ENCODE data around the gene CRNN. TPM values are rescaled to one million over a fixed set of nuclear protein-coding genes. Genes with fewer than 3 reads are reported as not detected.

Gene CRNN
- not detected in 2 replicates for polyA plus RNA-seq (2011; rRNA removed)
- not detected in 2 replicates for polyA plus RNA-seq (2012; cell fraction: cytosol; rRNA removed)
- not detected in 2 replicates for polyA plus RNA-seq (2012; cell fraction: nucleus; rRNA removed)
- not detected in 3 replicates for polyA plus RNA-seq (2017; fragmentation: RNase III; extraction: RNeasy Plus Mini Kit Qiagen cat#74134 plus additional on column Dnase treatment)
- not detected in 2 replicates for polyA minus RNA-seq (2011; rRNA and poly(A)+ RNA removed)

DNA sequence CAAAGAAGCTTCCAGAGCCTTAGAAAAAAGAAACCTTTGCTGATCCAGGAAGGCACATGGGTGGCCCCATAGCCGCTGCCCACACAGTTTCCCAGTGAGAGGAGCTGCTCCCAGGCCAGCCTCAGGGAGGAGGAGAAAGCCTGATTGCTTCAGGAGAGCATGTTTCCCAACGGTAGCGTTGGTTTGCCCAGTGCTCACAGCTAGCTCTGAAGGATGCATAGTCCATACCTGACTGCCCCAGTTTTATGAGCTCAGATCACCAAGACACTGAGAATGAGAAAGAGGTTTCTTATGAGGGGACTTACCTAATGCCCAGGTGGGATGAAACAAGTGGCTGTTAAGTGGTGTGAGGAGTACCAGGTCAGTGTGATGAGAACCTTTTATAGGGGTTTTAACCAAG lies at the start of gene CRNN:
TSS of gene CRNN (minus strand) at position 355 of the 400 bp plus-strand sequence. CDS start 2,030 bp downstream, outside the sequence.
- CTCF ChIA-PET, result interaction anchor here (0.6 to 3.4 kb wide), 3 partner anchors 15 to 116 kb away, joined by 3 to 16 read pairs (median 5); no protein-coding TSS in a partner anchor

DNA sequence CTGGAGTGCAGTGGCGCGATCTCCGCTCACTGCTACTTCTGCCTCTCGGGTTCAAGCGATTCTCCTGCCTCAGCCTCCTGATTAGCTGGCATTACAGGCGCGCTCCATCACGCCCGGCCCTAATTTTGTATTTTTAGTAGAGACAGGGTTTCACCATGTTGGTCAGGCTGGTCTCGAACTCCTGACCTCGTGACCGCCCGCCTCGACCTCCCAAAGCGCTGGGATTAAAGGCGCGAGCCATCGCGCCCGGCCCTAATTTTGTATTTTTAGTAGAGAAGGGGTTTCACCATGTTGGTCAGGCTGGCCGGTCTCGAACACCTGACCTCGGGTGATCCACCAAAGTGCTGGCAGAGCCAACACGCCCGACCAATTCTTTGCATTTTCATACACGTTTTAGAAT lies 48.6 kb upstream of the CRNN start:
- H3K4me1 ChIP-seq, result no peaks in the 10 kb centered on the region
- ATAC-seq, result no peak
- H3K4me3 ChIP-seq, result no peak overlapping the region
- no peak for FAIRE-seq
- POLR2A ChIA-PET, result no interaction called here
- H3K4me2 ChIP-seq, result no peak overlapping the region
- CTCF ChIA-PET, result interaction anchor here (0.7 to 1.2 kb wide), 4 partner anchors 17 to 529 kb away, joined by 3 to 5 read pairs (median 4); no protein-coding TSS in a partner anchor
- H3K9me3 ChIP-seq, result peaks cover 13% of the 10 kb centered on the region; the same call in 2 of the 3 replicates
- no peak overlapping the region for H3K27ac ChIP-seq
- TF ChIP-seq PHF8 (IDR thresholded peaks at IDR 0.05; ENCODE audit: borderline replicate concordance, low read depth) (no peak), CHD4 (IDR thresholded peaks at IDR 0.05; ENCODE audit: borderline replicate concordance) (no peak), EHMT2 (IDR thresholded peaks at IDR 0.05; ENCODE audit: low read depth) (no peak), ZNF302 (CRISPR knock-in tag; IDR thresholded peaks at IDR 0.05) (no peak), RAD21 (conservative IDR thresholded peaks at IDR 0.05 in 1 of 2, IDR thresholded peaks at IDR 0.05 in 1 of 2) (no peak), FOSB (CRISPR knock-in tag; IDR thresholded peaks at IDR 0.05) (no peak), CEBPB (IDR thresholded peaks at IDR 0.05) (no peak), HDAC2 (IDR thresholded peaks at IDR 0.05) (no peak), SREBF2 (IDR thresholded peaks at IDR 0.05) (no peak), RCOR1 (IDR thresholded peaks at IDR 0.05; ENCODE audit: low read depth, low read length) (no peak)
- no peak for DNase-seq (ENCODE audit: low read depth in 1 of 2, low spot score in 1 of 2)
- 87% methylated on average over 26 of the region's 26 CpGs for WGBS (ENCODE audit: missing lambda C conversion rate)

More for the DNA sequence above, at the start of gene CRNN:
- no peak within 1 kb of the TSS for H3K4me3 ChIP-seq
- no peak for FAIRE-seq
- WGBS (ENCODE audit: missing lambda C conversion rate), result 37% methylated on average over 3 of the region's 3 CpGs
- TF ChIP-seq EP300 (IDR thresholded peaks at IDR 0.05), result no peak
- no peak for TF ChIP-seq RARB (CRISPR knock-in tag; IDR thresholded peaks at IDR 0.05)
- TF ChIP-seq NR3C1 (IDR thresholded peaks at IDR 0.05), result no peak
- TF ChIP-seq, protein P1, sequence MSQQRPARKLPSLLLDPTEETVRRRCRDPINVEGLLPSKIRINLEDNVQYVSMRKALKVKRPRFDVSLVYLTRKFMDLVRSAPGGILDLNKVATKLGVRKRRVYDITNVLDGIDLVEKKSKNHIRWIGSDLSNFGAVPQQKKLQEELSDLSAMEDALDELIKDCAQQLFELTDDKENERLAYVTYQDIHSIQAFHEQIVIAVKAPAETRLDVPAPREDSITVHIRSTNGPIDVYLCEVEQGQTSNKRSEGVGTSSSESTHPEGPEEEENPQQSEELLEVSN (IDR thresholded peaks at IDR 0.05; ENCODE audit: borderline replicate concordance, low read depth), result no peak
- TF ChIP-seq GATA3 (IDR thresholded peaks at IDR 0.05; ENCODE audit: borderline replicate concordance), result no peak
- TF ChIP-seq CEBPB (IDR thresholded peaks at IDR 0.05), result no peak
- no peak for TF ChIP-seq EHF (CRISPR knock-in tag; IDR thresholded peaks at IDR 0.05)
- no peak for TF ChIP-seq MAZ (IDR thresholded peaks at IDR 0.05; ENCODE audit: borderline replicate concordance, low read depth, low read length)
- TF ChIP-seq, protein P2, sequence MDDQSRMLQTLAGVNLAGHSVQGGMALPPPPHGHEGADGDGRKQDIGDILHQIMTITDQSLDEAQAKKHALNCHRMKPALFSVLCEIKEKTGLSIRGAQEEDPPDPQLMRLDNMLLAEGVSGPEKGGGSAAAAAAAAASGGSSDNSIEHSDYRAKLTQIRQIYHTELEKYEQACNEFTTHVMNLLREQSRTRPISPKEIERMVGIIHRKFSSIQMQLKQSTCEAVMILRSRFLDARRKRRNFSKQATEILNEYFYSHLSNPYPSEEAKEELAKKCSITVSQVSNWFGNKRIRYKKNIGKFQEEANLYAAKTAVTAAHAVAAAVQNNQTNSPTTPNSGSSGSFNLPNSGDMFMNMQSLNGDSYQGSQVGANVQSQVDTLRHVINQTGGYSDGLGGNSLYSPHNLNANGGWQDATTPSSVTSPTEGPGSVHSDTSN (IDR thresholded peaks at IDR 0.05), result no peak
- no peak for TF ChIP-seq RAD21 (conservative IDR thresholded peaks at IDR 0.05 in 1 of 2, IDR thresholded peaks at IDR 0.05 in 1 of 2)
- TF ChIP-seq HEYL (CRISPR knock-in tag; IDR thresholded peaks at IDR 0.05), result no peak
- no peak for TF ChIP-seq TP53 (CRISPR knock-in tag; IDR thresholded peaks at IDR 0.05)
- TF ChIP-seq, protein P3, sequence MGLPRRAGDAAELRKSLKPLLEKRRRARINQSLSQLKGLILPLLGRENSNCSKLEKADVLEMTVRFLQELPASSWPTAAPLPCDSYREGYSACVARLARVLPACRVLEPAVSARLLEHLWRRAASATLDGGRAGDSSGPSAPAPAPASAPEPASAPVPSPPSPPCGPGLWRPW (IDR thresholded peaks at IDR 0.05), result no peak
- TF ChIP-seq, protein P4, sequence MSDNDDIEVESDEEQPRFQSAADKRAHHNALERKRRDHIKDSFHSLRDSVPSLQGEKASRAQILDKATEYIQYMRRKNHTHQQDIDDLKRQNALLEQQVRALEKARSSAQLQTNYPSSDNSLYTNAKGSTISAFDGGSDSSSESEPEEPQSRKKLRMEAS (IDR thresholded peaks at IDR 0.05), result no peak
- no peak for TF ChIP-seq KDM5A (IDR thresholded peaks at IDR 0.05)
- TF ChIP-seq, protein P5, sequence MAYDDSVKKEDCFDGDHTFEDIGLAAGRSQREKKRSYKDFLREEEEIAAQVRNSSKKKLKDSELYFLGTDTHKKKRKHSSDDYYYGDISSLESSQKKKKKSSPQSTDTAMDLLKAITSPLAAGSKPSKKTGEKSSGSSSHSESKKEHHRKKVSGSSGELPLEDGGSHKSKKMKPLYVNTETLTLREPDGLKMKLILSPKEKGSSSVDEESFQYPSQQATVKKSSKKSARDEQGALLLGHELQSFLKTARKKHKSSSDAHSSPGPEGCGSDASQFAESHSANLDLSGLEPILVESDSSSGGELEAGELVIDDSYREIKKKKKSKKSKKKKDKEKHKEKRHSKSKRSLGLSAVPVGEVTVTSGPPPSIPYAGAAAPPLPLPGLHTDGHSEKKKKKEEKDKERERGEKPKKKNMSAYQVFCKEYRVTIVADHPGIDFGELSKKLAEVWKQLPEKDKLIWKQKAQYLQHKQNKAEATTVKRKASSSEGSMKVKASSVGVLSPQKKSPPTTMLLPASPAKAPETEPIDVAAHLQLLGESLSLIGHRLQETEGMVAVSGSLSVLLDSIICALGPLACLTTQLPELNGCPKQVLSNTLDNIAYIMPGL (CRISPR knock-in tag; IDR thresholded peaks at IDR 0.05; ENCODE audit: borderline replicate concordance), result no peak
- no peak for TF ChIP-seq BHLHE40 (IDR thresholded peaks at IDR 0.05; ENCODE audit: low read depth, low read length)
- TF ChIP-seq PHF8 (IDR thresholded peaks at IDR 0.05; ENCODE audit: borderline replicate concordance, low read depth), result no peak
- no peak for TF ChIP-seq ZSCAN20 (CRISPR knock-in tag; IDR thresholded peaks at IDR 0.05)
- TF ChIP-seq, protein P6, sequence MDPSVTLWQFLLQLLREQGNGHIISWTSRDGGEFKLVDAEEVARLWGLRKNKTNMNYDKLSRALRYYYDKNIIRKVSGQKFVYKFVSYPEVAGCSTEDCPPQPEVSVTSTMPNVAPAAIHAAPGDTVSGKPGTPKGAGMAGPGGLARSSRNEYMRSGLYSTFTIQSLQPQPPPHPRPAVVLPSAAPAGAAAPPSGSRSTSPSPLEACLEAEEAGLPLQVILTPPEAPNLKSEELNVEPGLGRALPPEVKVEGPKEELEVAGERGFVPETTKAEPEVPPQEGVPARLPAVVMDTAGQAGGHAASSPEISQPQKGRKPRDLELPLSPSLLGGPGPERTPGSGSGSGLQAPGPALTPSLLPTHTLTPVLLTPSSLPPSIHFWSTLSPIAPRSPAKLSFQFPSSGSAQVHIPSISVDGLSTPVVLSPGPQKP (IDR thresholded peaks at IDR 0.05; ENCODE audit: low read depth, low read length), result no peak
- no peak for DNase-seq (ENCODE audit: low read depth in 1 of 2, low spot score in 1 of 2)
- ATAC-seq, result no peak
- H3K4me1 ChIP-seq, result no peaks in the 10 kb centered on the region
- POLR2A ChIA-PET, result no interaction called here
- H3K9me3 ChIP-seq, result no peaks in the 10 kb centered on the region
- no peak within 1 kb of the TSS for H3K27ac ChIP-seq
- H3K4me2 ChIP-seq, result no peak within 1 kb of the TSS

Measured in A549 (cell line).